Measurements from ENCODE around the gene ZDHHC20.

GRCh38 chr13:21361706-21362105, 97.4 kb downstream of the ZDHHC20 start:
- TF ChIP-seq POLR2A (IDR thresholded peaks at IDR 0.05; ENCODE audit: low read length), result no peak
- no peak for TF ChIP-seq GATA1 (IDR thresholded peaks at IDR 0.05; ENCODE audit: low read depth, low read length)

Measured in erythroblast (primary cell).